Lung microvascular endothelial cell (primary cell): Measurements from ENCODE around the gene SQOR. TPM values are rescaled to one million over a fixed set of nuclear protein-coding genes. Genes with fewer than 3 reads are reported as not detected.

ENCODE experiments used
- DNase-seq, 2 donors: peaks; one replicate each; pipeline versions ENCODE4 v3.0.0 to v3.0.0-alpha.2; 2010; ENCODE audit warnings: low read depth in 2 of 2
- total RNA-seq: library from RNA; depleted of rRNA; stranded (reverse); fragments of >200 nt; gene quantifications from 2 replicates; pipeline ENCODE4 v1.2.1, GENCODE V29; 2014

SQOR gene
- 118 and 162 TPM in 2 replicates for total RNA-seq

- DNase-seq, result peak; percentile 75 to 82
Measured at GRCh38 chr15:45634432-45635190, at the start of gene SQOR. TSS of gene SQOR (plus strand) at chr15:45635029. CDS start at chr15:45658924, 23,895 bp downstream.

DNA sequence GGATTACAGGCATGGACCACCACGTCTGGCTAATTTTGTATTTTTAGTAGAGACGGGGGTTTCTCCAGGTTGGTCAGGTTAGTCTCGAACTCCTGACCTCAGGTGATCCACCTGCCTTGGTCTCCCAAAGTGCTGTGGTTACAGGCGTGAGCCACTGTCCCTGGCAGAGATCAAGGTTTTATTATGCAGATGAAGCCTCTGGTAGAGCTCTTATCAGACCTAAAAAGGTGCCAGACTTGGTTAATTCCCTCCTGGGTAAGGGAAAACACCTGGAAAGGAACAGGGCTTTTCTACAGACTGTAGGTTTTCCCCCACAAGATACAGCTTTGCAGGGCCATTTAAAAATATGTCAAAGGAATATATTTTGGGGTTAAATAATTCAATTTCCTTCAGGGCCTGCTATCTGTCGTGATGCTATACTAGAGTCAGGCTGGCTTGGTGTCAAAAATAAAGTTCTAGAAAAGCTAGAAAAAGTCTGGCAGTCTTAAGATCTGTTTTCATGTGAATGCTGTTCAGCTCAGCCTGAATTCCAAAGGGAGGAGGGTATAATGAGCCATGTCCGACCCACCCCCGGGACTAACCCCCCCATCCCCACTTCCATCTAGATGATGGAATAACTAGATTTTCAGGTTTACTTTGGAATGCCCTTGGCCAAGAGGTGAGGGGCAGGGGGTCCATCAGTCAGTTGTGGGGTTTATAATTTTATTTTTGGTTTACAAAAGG lies 49.6 kb upstream of the SQOR start:
- DNase-seq, result no peak

- DNase-seq, result no peak
Measured at GRCh38 chr15:45586125-45586524, 48.7 kb upstream of the SQOR start.

- no peak for DNase-seq
Measured at GRCh38 chr15:45586601-45587094, 48.2 kb upstream of the SQOR start.

DNA sequence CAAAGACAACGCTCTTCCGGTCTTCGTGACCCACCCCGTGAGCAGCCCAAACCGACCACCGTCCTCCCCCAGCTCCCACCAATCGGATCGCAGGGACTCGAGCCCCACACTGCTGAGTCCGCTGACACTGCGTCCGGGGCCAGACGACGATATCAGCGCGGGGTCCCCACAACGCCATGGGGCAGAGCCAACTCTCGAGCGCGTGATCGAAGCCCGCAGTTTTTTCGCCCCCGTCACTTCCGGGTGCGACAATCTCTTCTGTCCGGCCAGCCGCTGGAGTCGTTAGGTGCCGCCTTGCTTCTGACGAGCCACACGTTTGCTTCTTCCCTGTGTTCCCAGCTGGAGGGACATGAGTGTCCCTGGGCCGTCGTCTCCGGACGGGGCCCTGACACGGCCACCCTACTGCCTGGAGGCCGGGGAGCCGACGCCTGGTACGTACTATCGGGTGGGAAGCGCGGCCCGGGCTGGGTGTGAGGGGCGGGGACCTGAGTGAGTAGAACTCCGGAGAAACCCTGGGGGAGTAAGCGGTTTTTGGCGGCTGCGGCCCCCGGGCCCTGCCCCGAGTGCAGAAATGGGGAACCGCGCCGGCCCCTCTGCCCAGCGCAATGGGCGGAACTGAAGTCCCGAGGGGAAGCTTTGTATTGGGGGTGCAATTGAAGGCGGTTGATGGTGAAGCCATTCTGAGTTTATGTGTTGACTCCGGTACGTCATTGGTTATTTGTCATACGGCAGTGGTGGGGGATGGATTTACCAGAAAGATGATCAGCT lies 47.5 kb upstream of the SQOR start, which contains the start of gene BLOC1S6:
Gene BLOC1S6 (plus strand): TSS at position 285 of the 768 bp plus-strand sequence. CDS start 65 bp downstream, at position 350.
- peak; percentile 93 to 95 for DNase-seq

GRCh38 chr15:45587863-45588170 lies 47.0 kb upstream of the SQOR start:
- no peak for DNase-seq

DNA sequence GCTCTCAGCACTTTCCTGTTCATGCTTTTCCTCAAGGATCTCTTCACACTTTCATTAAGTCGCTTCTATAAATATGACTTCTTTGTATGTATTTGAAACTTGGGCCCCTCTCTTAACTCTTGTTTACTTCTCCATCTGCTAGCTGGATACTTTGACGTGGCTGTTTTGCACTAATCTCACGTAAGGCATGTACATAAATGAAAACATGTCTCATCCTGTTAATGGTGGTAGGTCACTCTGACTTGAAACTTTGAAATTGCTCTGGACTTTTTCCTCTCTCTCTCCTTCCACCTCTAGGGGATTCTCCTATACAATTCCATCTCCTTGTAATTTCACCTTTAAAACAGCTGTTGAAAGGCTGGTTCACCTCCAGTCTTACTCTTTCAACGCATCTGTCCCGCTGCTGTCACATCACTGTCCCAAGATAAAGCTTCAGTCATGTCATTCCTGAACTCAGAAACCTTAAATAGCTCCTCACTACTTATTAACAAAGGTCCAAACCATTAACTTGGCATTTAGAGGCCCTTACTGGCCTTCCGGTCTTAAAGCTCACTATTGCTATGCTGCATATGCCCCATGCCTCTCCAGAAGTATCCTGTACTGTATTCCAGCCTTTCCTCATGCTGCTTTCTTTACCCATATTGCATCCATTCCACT lies 46.5 kb upstream of the SQOR start:
- peak in 1 of 2 donors; percentile 26 for DNase-seq

GRCh38 chr15:45589256-45589655 lies 45.6 kb upstream of the SQOR start:
- no peak for DNase-seq

- DNase-seq, result no peak
Measured at GRCh38 chr15:45594319-45594718, 40.5 kb upstream of the SQOR start.

- no peak for DNase-seq
Measured at GRCh38 chr15:45594835-45595530, 39.8 kb upstream of the SQOR start.

DNA sequence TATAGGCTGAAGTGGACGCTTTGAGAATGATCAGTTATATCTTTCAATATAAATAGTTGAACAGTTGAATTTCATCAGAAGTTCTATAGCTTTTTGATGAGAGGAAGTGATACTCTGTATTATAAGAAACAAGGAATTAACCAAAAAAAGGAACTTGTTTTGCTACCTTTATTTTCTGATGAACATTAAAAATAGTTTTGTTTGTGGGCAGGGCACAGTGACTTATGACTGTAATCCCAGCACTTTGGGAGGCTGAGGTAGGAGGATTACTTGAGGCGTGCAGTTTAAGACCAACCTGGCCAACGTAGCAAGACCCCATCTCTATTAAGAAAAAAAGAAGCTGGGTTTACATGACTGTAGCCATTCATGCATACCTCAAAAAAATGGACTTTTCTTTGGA lies 30.9 kb upstream of the SQOR start:
- no peak for DNase-seq

DNA sequence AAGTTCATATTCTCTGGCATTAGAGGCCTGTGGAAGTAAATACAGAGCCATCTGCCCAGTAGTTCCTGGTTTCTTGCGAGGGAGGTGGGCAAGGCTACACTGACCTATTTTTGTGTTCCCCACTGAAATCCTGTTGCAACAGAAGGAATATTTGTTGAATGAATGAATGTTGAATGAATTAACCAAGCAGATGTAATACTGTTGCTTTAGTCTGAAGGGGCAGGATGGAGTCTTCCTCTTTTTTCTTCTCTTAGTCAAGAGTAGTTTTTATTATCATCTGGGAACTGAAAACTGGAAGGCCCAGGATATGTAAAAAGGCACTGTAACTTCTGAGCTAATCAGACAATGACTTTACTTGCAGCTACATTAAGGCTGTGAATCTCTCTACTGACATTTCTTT lies 30.5 kb upstream of the SQOR start:
- DNase-seq, result no peak

DNA sequence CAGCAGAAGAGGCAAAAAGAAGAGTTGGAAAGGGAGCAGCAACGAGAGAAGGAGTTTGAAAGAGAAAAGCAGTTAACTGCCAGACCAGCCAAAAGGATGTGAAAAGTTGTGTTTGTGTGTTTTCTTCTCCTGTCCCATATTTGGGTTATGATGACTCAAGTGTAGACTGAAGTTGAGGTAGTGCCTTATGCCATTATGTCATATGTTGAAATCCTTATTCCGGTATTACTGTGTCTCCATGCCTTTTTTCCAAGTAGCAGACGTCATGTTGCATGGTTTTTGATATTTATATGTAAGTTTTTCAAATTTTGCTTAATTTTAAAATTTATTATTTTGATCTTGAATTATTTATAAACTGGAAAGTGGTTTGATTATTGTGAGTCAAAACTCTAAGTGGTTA lies 28.4 kb upstream of the SQOR start:
- no peak for DNase-seq

DNA sequence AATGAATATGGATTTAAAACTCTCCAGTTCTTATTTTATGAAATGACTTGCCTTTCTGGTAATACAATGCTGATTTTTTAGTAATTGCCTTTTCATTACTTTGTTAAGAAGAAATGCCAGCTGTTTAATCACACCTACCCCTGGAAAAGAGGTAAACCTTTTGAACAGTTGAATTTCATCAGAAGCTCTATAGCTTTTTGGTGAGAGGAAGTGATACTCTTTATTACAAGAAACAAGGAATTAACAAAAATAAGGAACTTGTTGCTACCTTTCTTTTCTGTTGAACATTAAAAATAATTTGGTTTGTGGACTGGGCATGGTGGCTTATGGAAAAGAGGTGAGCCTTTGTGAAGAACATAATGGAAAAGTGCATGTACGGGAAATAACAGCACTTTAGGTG lies 28.0 kb upstream of the SQOR start:
- DNase-seq, result no peak

GRCh38 chr15:45611305-45611704 lies 23.5 kb upstream of the SQOR start:
- peak; percentile 34 to 53 for DNase-seq

GRCh38 chr15:45612790-45613415 lies 21.9 kb upstream of the SQOR start:
- DNase-seq, result peak; percentile 63 to 81

DNA sequence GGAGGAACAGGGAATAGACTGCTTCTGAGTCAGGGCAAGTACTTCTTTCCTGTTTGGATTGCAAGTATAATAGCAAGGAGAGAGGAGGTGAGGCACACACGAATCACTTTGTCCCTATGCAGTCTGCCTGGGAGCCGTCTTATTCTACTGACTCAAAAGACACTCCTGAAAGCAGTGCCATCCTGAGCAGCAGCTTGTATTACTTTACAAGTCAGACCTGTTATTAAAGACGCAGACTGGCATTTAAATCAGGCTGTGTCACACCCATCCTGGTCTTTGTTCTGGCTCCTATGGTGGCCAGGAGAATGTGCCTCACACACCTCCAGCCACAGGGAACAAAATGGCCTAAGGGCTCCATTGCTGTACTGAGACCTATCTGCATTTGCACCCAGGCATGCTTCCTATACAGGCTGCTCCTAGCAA lies 17.9 kb upstream of the SQOR start:
- peak in 1 of 2 donors; percentile 60 for DNase-seq

DNA sequence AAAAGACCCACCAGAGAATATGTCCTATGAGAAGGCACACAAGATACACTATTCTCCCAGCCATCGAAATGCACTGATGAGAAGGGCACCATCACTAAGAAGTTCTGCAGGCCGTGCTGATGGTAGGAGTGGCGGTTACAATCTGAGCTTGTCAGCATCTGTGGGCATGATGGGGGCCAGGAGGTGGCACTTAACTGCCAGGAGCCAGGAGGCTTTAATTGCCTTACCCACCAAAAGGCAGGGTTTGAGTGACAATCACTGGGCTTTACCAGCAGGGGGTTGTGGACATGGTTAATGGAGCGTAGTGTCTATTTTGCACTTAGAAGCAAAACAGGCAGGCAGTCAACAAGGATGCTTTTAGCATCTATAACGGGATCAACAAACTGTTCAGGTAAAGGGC lies 16.0 kb upstream of the SQOR start:
- DNase-seq, result no peak

- DNase-seq, result no peak
Measured at GRCh38 chr15:45628136-45628535, 6.7 kb upstream of the SQOR start.

GRCh38 chr15:45630917-45631691 lies 3.7 kb upstream of the SQOR start:
- DNase-seq, result peak in 1 of 2 donors; percentile 54
